ENCODE measurements around the gene ADAMTS1.

DNA sequence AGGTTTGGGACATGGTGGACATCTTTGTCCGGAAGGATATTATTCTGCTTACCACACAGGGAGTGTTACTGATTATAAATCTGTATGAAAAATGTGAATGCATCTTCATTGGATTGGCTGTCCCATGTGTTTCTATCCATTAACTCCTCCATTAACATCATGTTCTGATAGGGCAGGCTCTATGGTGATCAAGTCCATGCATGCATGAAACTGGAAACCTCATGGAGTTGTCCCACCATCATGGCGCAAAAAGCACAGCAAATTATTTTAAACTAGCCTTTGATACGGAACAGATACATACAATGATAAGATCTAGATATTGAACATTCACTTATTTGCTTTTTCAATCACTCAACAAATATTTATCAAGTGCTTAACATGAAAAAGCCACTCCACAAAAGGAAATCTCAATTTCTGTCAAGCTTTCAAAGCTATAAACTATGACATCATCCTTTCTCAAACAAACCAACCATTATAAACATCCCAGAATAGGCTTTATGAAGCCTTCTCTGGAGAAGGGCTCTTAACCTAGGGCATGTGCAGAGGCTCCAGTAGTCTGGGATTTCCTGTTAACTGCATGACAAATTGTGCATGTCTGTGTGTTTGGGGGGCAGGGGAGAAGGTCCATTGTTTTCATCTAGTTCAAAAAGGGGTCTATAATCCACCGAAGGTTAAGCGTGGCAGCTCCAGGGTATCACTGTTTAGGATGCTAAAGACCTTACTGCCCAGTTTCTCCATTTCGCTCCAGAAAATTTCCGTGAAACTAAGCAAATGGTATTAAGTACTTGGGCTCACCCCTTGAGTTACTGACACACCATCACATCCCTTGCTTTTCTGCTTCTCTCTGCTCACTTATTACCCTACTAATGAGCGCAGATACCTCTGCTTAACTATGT is 46.1 kb downstream of the ADAMTS1 start:
- TF ChIP-seq, protein P1, sequence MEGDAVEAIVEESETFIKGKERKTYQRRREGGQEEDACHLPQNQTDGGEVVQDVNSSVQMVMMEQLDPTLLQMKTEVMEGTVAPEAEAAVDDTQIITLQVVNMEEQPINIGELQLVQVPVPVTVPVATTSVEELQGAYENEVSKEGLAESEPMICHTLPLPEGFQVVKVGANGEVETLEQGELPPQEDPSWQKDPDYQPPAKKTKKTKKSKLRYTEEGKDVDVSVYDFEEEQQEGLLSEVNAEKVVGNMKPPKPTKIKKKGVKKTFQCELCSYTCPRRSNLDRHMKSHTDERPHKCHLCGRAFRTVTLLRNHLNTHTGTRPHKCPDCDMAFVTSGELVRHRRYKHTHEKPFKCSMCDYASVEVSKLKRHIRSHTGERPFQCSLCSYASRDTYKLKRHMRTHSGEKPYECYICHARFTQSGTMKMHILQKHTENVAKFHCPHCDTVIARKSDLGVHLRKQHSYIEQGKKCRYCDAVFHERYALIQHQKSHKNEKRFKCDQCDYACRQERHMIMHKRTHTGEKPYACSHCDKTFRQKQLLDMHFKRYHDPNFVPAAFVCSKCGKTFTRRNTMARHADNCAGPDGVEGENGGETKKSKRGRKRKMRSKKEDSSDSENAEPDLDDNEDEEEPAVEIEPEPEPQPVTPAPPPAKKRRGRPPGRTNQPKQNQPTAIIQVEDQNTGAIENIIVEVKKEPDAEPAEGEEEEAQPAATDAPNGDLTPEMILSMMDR (IDR thresholded peaks at IDR 0.05; ENCODE audit: low read depth, low read length): no peak
- TF ChIP-seq POLR2A (IDR thresholded peaks at IDR 0.05; ENCODE audit: extremely low read depth, insufficient read length): no peak
